Measurements from ENCODE around the gene SMAD4.

The SMAD4 gene

GRCh38 chr18:51021226-51021965, 8.6 kb upstream of the SMAD4 start:
- DNase-seq (ENCODE audit: low read depth, low spot score) = no peak

- no peak for DNase-seq (ENCODE audit: low read depth, low spot score)
Measured at GRCh38 chr18:51025512-51025911, 4.5 kb upstream of the SMAD4 start.

- DNase-seq (ENCODE audit: low read depth, low spot score) = no peak
Measured at GRCh38 chr18:51028201-51028805, 1.7 kb upstream of the SMAD4 start.

- DNase-seq (ENCODE audit: low read depth, low spot score) = no peak
Measured at GRCh38 chr18:51029378-51029693, 677 bp upstream of the SMAD4 start.

- no peak for DNase-seq (ENCODE audit: low read depth, low spot score)
Measured at GRCh38 chr18:51030537-51031258, 685 bp downstream of the SMAD4 start.

GRCh38 chr18:51032193-51032592, 2.2 kb downstream of the SMAD4 start:
- DNase-seq (ENCODE audit: low read depth, low spot score) = no peak

- DNase-seq (ENCODE audit: low read depth, low spot score) = no peak
Measured at GRCh38 chr18:51037230-51037629, 7.2 kb downstream of the SMAD4 start.

GRCh38 chr18:51038110-51038509, 8.1 kb downstream of the SMAD4 start:
- DNase-seq (ENCODE audit: low read depth, low spot score) = no peak

GRCh38 chr18:51039138-51040112, 9.4 kb downstream of the SMAD4 start:
- DNase-seq (ENCODE audit: low read depth, low spot score) = no peak

GRCh38 chr18:51041677-51042352, 11.8 kb downstream of the SMAD4 start:
- no peak for DNase-seq (ENCODE audit: low read depth, low spot score)

- DNase-seq (ENCODE audit: low read depth, low spot score) = no peak
Measured at GRCh38 chr18:51044928-51045585, 15.0 kb downstream of the SMAD4 start.

- DNase-seq (ENCODE audit: low read depth, low spot score) = no peak
Measured at GRCh38 chr18:51048190-51048589, 18.2 kb downstream of the SMAD4 start.

GRCh38 chr18:51049137-51049536, 19.1 kb downstream of the SMAD4 start:
- DNase-seq (ENCODE audit: low read depth, low spot score) = no peak

GRCh38 chr18:51051105-51051712, 21.2 kb downstream of the SMAD4 start:
- DNase-seq (ENCODE audit: low read depth, low spot score) = no peak

GRCh38 chr18:51053814-51054213, 23.8 kb downstream of the SMAD4 start:
- no peak for DNase-seq (ENCODE audit: low read depth, low spot score)

GRCh38 chr18:51054764-51055163, 24.8 kb downstream of the SMAD4 start:
- DNase-seq (ENCODE audit: low read depth, low spot score) = no peak

- no peak for DNase-seq (ENCODE audit: low read depth, low spot score)
Measured at GRCh38 chr18:51059969-51060368, 30.0 kb downstream of the SMAD4 start.

- no peak for DNase-seq (ENCODE audit: low read depth, low spot score)
Measured at GRCh38 chr18:51064256-51064655, 34.2 kb downstream of the SMAD4 start.

- DNase-seq (ENCODE audit: low read depth, low spot score) = no peak
Measured at GRCh38 chr18:51066273-51066672, 36.3 kb downstream of the SMAD4 start.

- DNase-seq (ENCODE audit: low read depth, low spot score) = no peak
Measured at GRCh38 chr18:51068105-51068504, 38.1 kb downstream of the SMAD4 start.

Data from smooth muscle cell of the brain vasculature (primary cell).